GM12878 (cell line): Measurements from ENCODE around the gene WWOX. TPM values are rescaled to one million over a fixed set of nuclear protein-coding genes. Genes with fewer than 3 reads are reported as not detected.

Source experiments
- ATAC-seq: fragments of 200-7000 bp; cut with Tn5 transposase; 3 replicates; pipeline ENCODE4 v1.9.1; 2020; ENCODE audit warnings: mild to moderate bottlenecking, moderate library complexity
- BruUV-seq: library from RNA; stranded (reverse); fragments of 400-500 nt; replicated peaks from 2 replicates; lab custom pipeline; 2021; lab: Mats Ljungman, UMichigan
- CTCF ChIA-PET: fragments of 300-600 bp; sonication (Branson Sonifier 250); formaldehyde crosslinking; extraction: SDS; loops from one replicate; lab custom pipeline; 2021; ENCODE audit warnings: inconsistent platforms; lab: Yijun Ruan, JAX
- POLR2A ChIA-PET: fragments of 350-600 bp; formaldehyde crosslinking; extraction: SDS; loops from one replicate; lab custom pipeline; 2021; ENCODE audit warnings: inconsistent platforms; lab: Charles Lee
- RAD21 ChIA-PET: fragments of 300-600 bp; sonication (Branson Sonifier 250); formaldehyde crosslinking; loops from one replicate; lab custom pipeline; 2023; ENCODE audit warnings: antibody characterized with exemption; ENCODE audit not compliant: unreplicated experiment; lab: Charles Lee
- SMC1A ChIA-PET: fragments of 300-600 bp; sonication (Branson Sonifier 250); formaldehyde crosslinking; loops from one replicate; lab custom pipeline; 2023; ENCODE audit not compliant: unreplicated experiment, uncharacterized antibody; lab: Charles Lee
- DNase-seq: peaks from one replicate; pipeline ENCODE4 v3.0.0-alpha.2; 2011; ENCODE audit warnings: low read depth, low spot score
- FAIRE-seq: peaks from 3 replicates; lab custom pipeline; 2011; peaks lifted over from hg19 to GRCh38; lab: Jason Lieb, UNC
- H2AFZ ChIP-seq: 2 replicates; pipeline ENCODE4 v1.6.0; 2011; ENCODE audit warnings: low read depth, low read length, control low read depth; ENCODE audit not compliant: control insufficient read depth
- H3K27ac ChIP-seq: 2 replicates; pipeline ENCODE4 v1.5.1; 2011; ENCODE audit warnings: control low read depth; ENCODE audit not compliant: control insufficient read depth, insufficient read depth
- H3K27me3 ChIP-seq, 2 experiments: replicated peaks in 1 of 2; 2 replicates each; pipeline versions ENCODE4 v1.6.0 to v1.6.1; 2011; ENCODE audit warnings: low read length in 1 of 2; ENCODE audit not compliant: control insufficient read depth in 2 of 2, insufficient read depth in 2 of 2
- H3K36me3 ChIP-seq, 2 experiments: 2 replicates each; pipeline ENCODE4 v1.5.1; 2011; ENCODE audit warnings: low read length in 1 of 2; ENCODE audit not compliant: control insufficient read depth in 2 of 2, insufficient read depth in 2 of 2
- H3K4me1 ChIP-seq: 2 replicates; pipeline ENCODE4 v1.6.1; 2011; ENCODE audit warnings: mild to moderate bottlenecking, low read length, moderate library complexity, mixed read lengths; ENCODE audit not compliant: control insufficient read depth, insufficient read depth
- H3K4me2 ChIP-seq: 2 replicates; pipeline ENCODE4 v1.6.0; 2011; ENCODE audit warnings: control low read depth; ENCODE audit not compliant: control insufficient read depth, insufficient read depth
- H3K4me3 ChIP-seq: fragments of 200-600 bp; sonication (generic); 2 replicates; pipeline ENCODE4 v1.5.1; 2016
- H3K79me2 ChIP-seq: 2 replicates; pipeline ENCODE4 v1.6.0; 2011; ENCODE audit warnings: low read length; ENCODE audit not compliant: control insufficient read depth, insufficient read depth
- H3K9ac ChIP-seq: 2 replicates; pipeline ENCODE4 v1.8.0; 2011; ENCODE audit warnings: low read length, control low read depth, mixed read lengths; ENCODE audit not compliant: control insufficient read depth, insufficient read depth
- H3K9me3 ChIP-seq: replicated peaks from 3 replicates; pipeline ENCODE4 v1.5.1; 2011; ENCODE audit warnings: mild to moderate bottlenecking, low read length; ENCODE audit not compliant: control insufficient read depth, insufficient read depth
- H4K20me1 ChIP-seq: 2 replicates; pipeline ENCODE4 v1.6.0; 2011; ENCODE audit not compliant: control insufficient read depth, insufficient read depth
- BACH1 ChIP-seq: fragments of 450-650 bp; IDR thresholded peaks from 2 replicates; pipeline ENCODE4 v1.6.1; 2017; ENCODE audit warnings: mild to moderate bottlenecking, borderline replicate concordance
- BMI1 ChIP-seq: fragments of 450-650 bp; IDR thresholded peaks from 2 replicates; pipeline ENCODE4 v1.6.1; 2016; ENCODE audit warnings: mild to moderate bottlenecking, moderate library complexity, borderline replicate concordance
- GATAD2B ChIP-seq: fragments of 450-650 bp; conservative IDR thresholded peaks from 2 replicates; pipeline ENCODE4 v1.6.1; 2017; ENCODE audit warnings: low read depth, mild to moderate bottlenecking, moderate library complexity
- JUNB ChIP-seq: IDR thresholded peaks from 2 replicates; pipeline ENCODE4 v1.6.1; 2016; ENCODE audit warnings: antibody characterized with exemption, mild to moderate bottlenecking
- NFIC ChIP-seq: IDR thresholded peaks from 2 replicates; pipeline ENCODE4 v1.6.1; 2012; ENCODE audit warnings: low read depth, mild to moderate bottlenecking, inconsistent platforms, low read length, moderate library complexity
- NR2C2 ChIP-seq: IDR thresholded peaks from 2 replicates; pipeline ENCODE4 v1.6.1; 2011; ENCODE audit warnings: borderline replicate concordance, low read depth; ENCODE audit not compliant: control insufficient read depth, insufficient read length
- RUNX3 ChIP-seq: IDR thresholded peaks from 2 replicates; pipeline ENCODE4 v1.6.1; 2012; ENCODE audit warnings: low read length, inconsistent platforms
- SMARCA5 ChIP-seq: fragments of 450-650 bp; IDR thresholded peaks from 2 replicates; pipeline ENCODE4 v1.6.1; 2017; ENCODE audit warnings: mild to moderate bottlenecking
- ZZZ3 ChIP-seq: IDR thresholded peaks from 2 replicates; pipeline ENCODE4 v1.6.1; 2011; ENCODE audit warnings: low read depth; ENCODE audit not compliant: control insufficient read depth, insufficient read length
- WGBS: methylation state at CpG from one replicate; pipeline ENCODE4 v1.1.6; 2016; ENCODE audit warnings: low lambda C conversion rate; ENCODE audit not compliant: insufficient replicate concordance, insufficient coverage; ENCODE audit errors: missing lambda C conversion rate; 5-methylcytosine and 5-hydroxymethylcytosine counted together
- in situ Hi-C: fragments of 300-500 bp; cut with MboI; formaldehyde crosslinking; loops from 9 replicates; pipeline ENCODE4 v1.14.3; 2018; ENCODE audit warnings: mixed read lengths
- intact Hi-C: fragments of 100-400 bp; cut with micrococcal nuclease; formaldehyde crosslinking; loops from one replicate; pipeline ENCODE4 v1.14.2; 2022; ENCODE audit not compliant: unreplicated experiment
- polyA plus RNA-seq, 11 experiments: library from polyadenylated mRNA; depleted of rRNA in 4 of 11; unstranded in 6 of 11; stranded (reverse) in 5 of 11; fragments of >200 nt; fragmentation: Nextera tagmentation in 4 of 11; fragmentation: Illumina TruSeq in 1 of 11; extraction: Ambion mirVana in 4 of 11; extraction: Trizol in 1 of 11; gene quantifications; 1 replicate in 1 of 11; 2 replicates in 10 of 11; pipeline versions ENCODE4 v1.2.1 to v1.2.3, GENCODE V29; 2011 to 2016; ENCODE audit warnings: inconsistent platforms in 2 of 11, missing spikeins in 2 of 11, low read depth in 1 of 11
- total RNA-seq, 4 experiments: library from RNA; depleted of rRNA in 3 of 4; stranded (reverse); fragments of >200 nt in 3 of 4; fragmentation: Illumina TruSeq in 1 of 4; extraction: Trizol in 1 of 4; gene quantifications; 2 replicates each; pipeline versions ENCODE4 v1.2.1 to v1.2.3, GENCODE V29; 2013 to 2021
- TF ChIP-seq, protein P1 (sequence below): fragments of 450-650 bp; IDR thresholded peaks from 2 replicates; pipeline ENCODE4 v1.6.1; 2016; ENCODE audit warnings: mild to moderate bottlenecking, moderate library complexity, borderline replicate concordance
- TF ChIP-seq, protein P2 (sequence below): IDR thresholded peaks from 2 replicates; pipeline ENCODE4 v1.6.1; 2012; ENCODE audit warnings: low read length, inconsistent platforms

The WWOX gene
- total and polyA plus RNA-seq, 10 of the 15 experiments (the other 5 are each of a cell fraction or from before 2014, with no cell fraction given), result 2.8 to 24.4 (median 17.8) TPM

DNA sequence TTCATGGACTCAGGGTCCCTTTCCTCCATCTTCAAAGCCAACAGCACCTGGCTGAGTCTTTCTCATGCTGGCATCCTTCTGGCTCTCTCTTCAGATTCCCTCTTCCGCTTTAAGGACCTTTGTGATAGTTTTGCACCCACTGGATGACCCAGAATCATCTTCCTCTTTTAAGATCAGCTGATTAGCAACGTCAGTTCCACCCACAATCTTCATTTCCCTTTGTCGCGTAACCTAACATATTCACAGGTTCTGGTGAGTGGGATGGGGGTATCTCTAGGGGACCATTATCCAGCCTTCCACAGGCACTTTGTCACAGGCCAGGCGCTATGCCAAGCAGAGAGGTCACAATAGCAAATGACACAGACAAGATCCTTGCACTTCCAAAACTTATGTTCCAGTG is 907.3 kb downstream of the WWOX start (continued):
- TF ChIP-seq, protein P1, sequence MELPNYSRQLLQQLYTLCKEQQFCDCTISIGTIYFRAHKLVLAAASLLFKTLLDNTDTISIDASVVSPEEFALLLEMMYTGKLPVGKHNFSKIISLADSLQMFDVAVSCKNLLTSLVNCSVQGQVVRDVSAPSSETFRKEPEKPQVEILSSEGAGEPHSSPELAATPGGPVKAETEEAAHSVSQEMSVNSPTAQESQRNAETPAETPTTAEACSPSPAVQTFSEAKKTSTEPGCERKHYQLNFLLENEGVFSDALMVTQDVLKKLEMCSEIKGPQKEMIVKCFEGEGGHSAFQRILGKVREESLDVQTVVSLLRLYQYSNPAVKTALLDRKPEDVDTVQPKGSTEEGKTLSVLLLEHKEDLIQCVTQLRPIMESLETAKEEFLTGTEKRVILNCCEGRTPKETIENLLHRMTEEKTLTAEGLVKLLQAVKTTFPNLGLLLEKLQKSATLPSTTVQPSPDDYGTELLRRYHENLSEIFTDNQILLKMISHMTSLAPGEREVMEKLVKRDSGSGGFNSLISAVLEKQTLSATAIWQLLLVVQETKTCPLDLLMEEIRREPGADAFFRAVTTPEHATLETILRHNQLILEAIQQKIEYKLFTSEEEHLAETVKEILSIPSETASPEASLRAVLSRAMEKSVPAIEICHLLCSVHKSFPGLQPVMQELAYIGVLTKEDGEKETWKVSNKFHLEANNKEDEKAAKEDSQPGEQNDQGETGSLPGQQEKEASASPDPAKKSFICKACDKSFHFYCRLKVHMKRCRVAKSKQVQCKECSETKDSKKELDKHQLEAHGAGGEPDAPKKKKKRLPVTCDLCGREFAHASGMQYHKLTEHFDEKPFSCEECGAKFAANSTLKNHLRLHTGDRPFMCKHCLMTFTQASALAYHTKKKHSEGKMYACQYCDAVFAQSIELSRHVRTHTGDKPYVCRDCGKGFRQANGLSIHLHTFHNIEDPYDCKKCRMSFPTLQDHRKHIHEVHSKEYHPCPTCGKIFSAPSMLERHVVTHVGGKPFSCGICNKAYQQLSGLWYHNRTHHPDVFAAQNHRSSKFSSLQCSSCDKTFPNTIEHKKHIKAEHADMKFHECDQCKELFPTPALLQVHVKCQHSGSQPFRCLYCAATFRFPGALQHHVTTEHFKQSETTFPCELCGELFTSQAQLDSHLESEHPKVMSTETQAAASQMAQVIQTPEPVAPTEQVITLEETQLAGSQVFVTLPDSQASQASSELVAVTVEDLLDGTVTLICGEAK, result no peak

DNA sequence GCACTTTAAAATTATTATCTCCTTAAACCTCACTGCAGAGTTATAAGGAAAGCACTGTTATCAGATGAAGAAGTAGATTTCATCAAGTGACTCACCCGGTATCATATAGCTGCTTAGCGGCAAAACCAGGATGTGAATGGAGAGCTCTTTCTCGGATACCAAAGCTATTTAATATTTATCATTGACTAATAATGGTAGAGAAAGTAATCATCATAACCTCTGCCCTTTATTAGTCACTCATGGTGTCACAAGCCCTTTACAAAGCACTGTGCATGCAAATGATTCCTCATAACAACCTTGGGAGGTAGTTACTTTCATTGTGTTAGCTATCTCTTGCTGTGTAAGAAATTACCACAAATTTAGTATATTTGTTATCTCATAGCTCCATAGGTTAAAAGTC is 908.2 kb downstream of the WWOX start:
- POLR2A ChIA-PET, result no interaction called here
- RAD21 ChIA-PET, result no interaction called here
- Histone ChIP-seq H3K9ac (no peak overlapping the region), H3K4me1 (0 out of 2 replicates have a peak, but pooled peaks cover under 1% of the 10 kb centered on the region), H2AFZ (no peak overlapping the region), H3K27me3 (no peaks in the 10 kb centered on the region; a peak in 1 of 4 replicates), H4K20me1 (no peaks in the 10 kb centered on the region), H3K36me3 (no peaks in the 10 kb centered on the region), H3K4me2 (no peak overlapping the region), H3K27ac (no peak overlapping the region)
- in situ Hi-C loops (no loop called here), intact Hi-C loops (no loop called here)
- no TSS peak for BruUV-seq
- no peak for FAIRE-seq
- CTCF ChIA-PET, result no interaction called here
- SMC1A ChIA-PET, result no interaction called here
- WGBS, result 0% methylated on average over 3 of the region's 3 CpGs
- TF ChIP-seq BACH1, result no peak
- 0 out of 2 replicates have a peak, but pooled peaks have one; percentile 41 for TF ChIP-seq NFIC
- no peak for TF ChIP-seq BMI1
- peak; percentile 76 for TF ChIP-seq JUNB
- peak; percentile 26; the same call in 1 of the 2 replicates for TF ChIP-seq RUNX3
- TF ChIP-seq, protein P2, sequence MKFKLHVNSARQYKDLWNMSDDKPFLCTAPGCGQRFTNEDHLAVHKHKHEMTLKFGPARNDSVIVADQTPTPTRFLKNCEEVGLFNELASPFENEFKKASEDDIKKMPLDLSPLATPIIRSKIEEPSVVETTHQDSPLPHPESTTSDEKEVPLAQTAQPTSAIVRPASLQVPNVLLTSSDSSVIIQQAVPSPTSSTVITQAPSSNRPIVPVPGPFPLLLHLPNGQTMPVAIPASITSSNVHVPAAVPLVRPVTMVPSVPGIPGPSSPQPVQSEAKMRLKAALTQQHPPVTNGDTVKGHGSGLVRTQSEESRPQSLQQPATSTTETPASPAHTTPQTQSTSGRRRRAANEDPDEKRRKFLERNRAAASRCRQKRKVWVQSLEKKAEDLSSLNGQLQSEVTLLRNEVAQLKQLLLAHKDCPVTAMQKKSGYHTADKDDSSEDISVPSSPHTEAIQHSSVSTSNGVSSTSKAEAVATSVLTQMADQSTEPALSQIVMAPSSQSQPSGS, result 0 out of 2 replicates have a peak, but pooled peaks have one; percentile 17
- TF ChIP-seq ZZZ3, result no peak
- TF ChIP-seq SMARCA5, result no peak
- TF ChIP-seq GATAD2B, result no peak
- no peak for TF ChIP-seq NR2C2
- TF ChIP-seq, all 136 proteins: peak for 4
- DNase-seq (no peak), ATAC-seq (peak; percentile 55)
- Histone ChIP-seq H3K9me3 (no peaks in the 10 kb centered on the region; the same call in 2 of the 3 replicates), H3K79me2 (no peaks in the 10 kb centered on the region), H3K4me3 (no peak overlapping the region)
